HepG2 (cell line): ENCODE results near the gene AGTPBP1. TPM values are rescaled to one million over a fixed set of nuclear protein-coding genes. Genes with fewer than 3 reads are reported as not detected.

Experiments
- ATF1 ChIP-seq: IDR thresholded peaks from 2 replicates; pipeline ENCODE4 v1.6.1; 2016; ENCODE audit warnings: mild to moderate bottlenecking, control low read depth
- CBX5 ChIP-seq: sonication (generic); formaldehyde crosslinking; IDR thresholded peaks from 2 replicates; pipeline ENCODE4 v1.4.0; 2020; ENCODE audit warnings: missing genetic modification reagents, borderline replicate concordance
- DPF2 ChIP-seq: sonication (generic); formaldehyde crosslinking; IDR thresholded peaks from 2 replicates; pipeline ENCODE4 v1.4.0; 2020; ENCODE audit warnings: mild to moderate bottlenecking, low read depth, missing genetic modification reagents, borderline replicate concordance
- FOXJ3 ChIP-seq: sonication (generic); formaldehyde crosslinking; IDR thresholded peaks from 2 replicates; pipeline ENCODE4 v1.4.0; 2020; ENCODE audit warnings: missing genetic modification reagents, mild to moderate bottlenecking, borderline replicate concordance
- FOXK1 ChIP-seq: sonication (generic); formaldehyde crosslinking; IDR thresholded peaks from 2 replicates; pipeline ENCODE4 v1.4.0; 2020; ENCODE audit warnings: low read depth, missing genetic modification reagents, borderline replicate concordance
- GZF1 ChIP-seq: sonication (generic); formaldehyde crosslinking; IDR thresholded peaks from 2 replicates; pipeline ENCODE4 v1.5.1; 2020; ENCODE audit warnings: mild to moderate bottlenecking, missing genetic modification reagents
- HMG20B ChIP-seq: conservative IDR thresholded peaks from 2 replicates; pipeline ENCODE4 v1.6.1; 2016; ENCODE audit warnings: missing genetic modification reagents, missing compliant biosample characterization
- ISX ChIP-seq: sonication (generic); formaldehyde crosslinking; conservative IDR thresholded peaks from 2 replicates; pipeline ENCODE4 v1.5.0; 2020; ENCODE audit warnings: missing genetic modification reagents
- NCOR1 ChIP-seq: fragments of 200-600 bp; sonication (generic); IDR thresholded peaks from 2 replicates; pipeline ENCODE4 v1.7.0; 2017; ENCODE audit warnings: antibody characterized with exemption, low read length, borderline replicate concordance
- RBAK ChIP-seq: sonication (generic); formaldehyde crosslinking; IDR thresholded peaks from 2 replicates; pipeline ENCODE4 v1.5.1; 2020; ENCODE audit warnings: mild to moderate bottlenecking, missing genetic modification reagents
- RORA ChIP-seq: sonication (generic); formaldehyde crosslinking; IDR thresholded peaks from 2 replicates; pipeline ENCODE4 v1.5.0; 2020; ENCODE audit warnings: mild to moderate bottlenecking, missing genetic modification reagents, moderate library complexity
- SALL2 ChIP-seq: sonication (generic); formaldehyde crosslinking; IDR thresholded peaks from 2 replicates; pipeline ENCODE4 v1.8.1; 2023; ENCODE audit warnings: mild to moderate bottlenecking, missing genetic modification reagents, inconsistent platforms
- TAF1 ChIP-seq: sonication (generic); formaldehyde crosslinking; IDR thresholded peaks from 2 replicates; pipeline ENCODE4 v1.4.0; 2020; ENCODE audit warnings: missing genetic modification reagents
- ZNF225 ChIP-seq: sonication (generic); formaldehyde crosslinking; IDR thresholded peaks from 2 replicates; pipeline ENCODE4 v1.4.0; 2020; ENCODE audit warnings: mild to moderate bottlenecking, missing genetic modification reagents
- ZNF232 ChIP-seq: sonication (generic); formaldehyde crosslinking; IDR thresholded peaks from 2 replicates; pipeline ENCODE4 v1.4.0; 2020; ENCODE audit warnings: missing genetic modification reagents, borderline replicate concordance
- ZNF264 ChIP-seq: sonication (generic); formaldehyde crosslinking; IDR thresholded peaks from 2 replicates; pipeline ENCODE4 v1.4.0; 2020; ENCODE audit warnings: missing genetic modification reagents
- ZNF280D ChIP-seq: sonication (generic); formaldehyde crosslinking; IDR thresholded peaks from 2 replicates; pipeline ENCODE4 v1.5.1; 2020; ENCODE audit warnings: mild to moderate bottlenecking, missing genetic modification reagents
- ZNF281 ChIP-seq: sonication (generic); formaldehyde crosslinking; IDR thresholded peaks from 2 replicates; pipeline ENCODE4 v1.4.0; 2020; ENCODE audit warnings: missing genetic modification reagents, borderline replicate concordance
- ZNF282 ChIP-seq: fragments of 450-650 bp; IDR thresholded peaks from 2 replicates; pipeline ENCODE4 v1.6.1; 2018; ENCODE audit not compliant: partially characterized antibody
- ZNF441 ChIP-seq: sonication (generic); formaldehyde crosslinking; IDR thresholded peaks from 2 replicates; pipeline ENCODE4 v1.7.0; 2021; ENCODE audit warnings: missing genetic modification reagents, borderline replicate concordance
- ZNF503 ChIP-seq: sonication (generic); formaldehyde crosslinking; IDR thresholded peaks from 2 replicates; pipeline ENCODE4 v1.4.0; 2020; ENCODE audit warnings: missing genetic modification reagents
- ZNF512 ChIP-seq: sonication (generic); formaldehyde crosslinking; IDR thresholded peaks from 2 replicates; pipeline ENCODE4 v1.4.0; 2020; ENCODE audit warnings: mild to moderate bottlenecking, missing genetic modification reagents
- polyA plus RNA-seq, 8 experiments: library from polyadenylated mRNA; depleted of rRNA in 3 of 8; stranded (reverse) in 7 of 8; unstranded in 1 of 8; fragments of >200 nt; fragmentation: Illumina TruSeq in 4 of 8; extraction: Trizol in 4 of 8; gene quantifications; 2 replicates each; pipeline versions ENCODE4 v1.2.1 to v1.2.3, GENCODE V29; 2011 to 2016; ENCODE audit warnings: low read depth in 4 of 8, missing spikeins in 1 of 8, mixed read lengths in 1 of 8; ENCODE audit not compliant: insufficient read depth in 1 of 8
- total RNA-seq, 5 experiments: library from RNA; depleted of rRNA; stranded (reverse); fragments of >200 nt; fragmentation: Illumina TruSeq; extraction: Trizol; gene quantifications; 2 replicates each; pipeline ENCODE4 v1.2.3, GENCODE V29; 2016; ENCODE audit warnings: low read depth in 1 of 5

The AGTPBP1 gene
- total and polyA plus RNA-seq, 2 of the 13 experiments (the other 11 are each of a cell fraction or from before 2014, with no cell fraction given): 9.7 to 22.3 TPM

- TF ChIP-seq ZNF512 (CRISPR knock-in tag) (no peak), ZNF441 (no peak), CBX5 (CRISPR knock-in tag) (peak; percentile 37; the same call in 1 of the 2 replicates), ISX (no peak), ZNF280D (CRISPR knock-in tag) (no peak), HMG20B (CRISPR knock-in tag) (no peak), SALL2 (CRISPR knock-in tag) (peak; percentile 48; the same call in 1 of the 2 replicates), ZNF503 (no peak; the same call in 1 of the 2 replicates), ZNF281 (peak; percentile 100), FOXJ3 (CRISPR knock-in tag) (peak; percentile 38; the same call in 1 of the 2 replicates), ATF1 (CRISPR knock-in tag) (no peak), RORA (CRISPR knock-in tag) (no peak), ZNF225 (no peak), ZNF264 (0 out of 2 replicates have a peak, but pooled peaks have one; percentile 35), RBAK (no peak), ZNF282 (no peak), ZNF232 (no peak), DPF2 (0 out of 2 replicates have a peak, but pooled peaks have one; percentile 34), FOXK1 (CRISPR knock-in tag) (peak; percentile 78; the same call in 1 of the 2 replicates), TAF1 (CRISPR knock-in tag) (peak; percentile 30; the same call in 1 of the 2 replicates), NCOR1 (no peak), GZF1 (CRISPR knock-in tag) (no peak)
These were observed 18.5 kb downstream of the AGTPBP1 start (continued) for GRCh38 chr9:85723215-85723614.
